Right renal pelvis (tissue), 4 donors: ENCODE measurements around the gene AP4E1. TPM values are rescaled to one million over a fixed set of nuclear protein-coding genes. Genes with fewer than 3 reads are reported as not detected.
"Not testable (repeated sequence)": the region's sequence is repeated elsewhere in the genome, so short reads cannot be mapped to it uniquely, and the experiment has no call there.

Experiments
- DNase-seq, 4 donors: peaks; one replicate each; pipeline ENCODE4 v3.0.0-alpha.2; 2013; ENCODE audit warnings: low read depth in 4 of 4, low spot score in 3 of 4, missing footprints in 1 of 4
- polyA plus RNA-seq, 4 donors: library from polyadenylated mRNA; unstranded; fragments of 120-200 nt; gene quantifications; one replicate each; pipeline ENCODE4 v1.2.1, GENCODE V29; 2013; ENCODE audit not compliant: insufficient read length in 4 of 4

Gene AP4E1
- polyA plus RNA-seq, 4 donors, result 8.0 to 10.8 (median 9.6) TPM

DNA sequence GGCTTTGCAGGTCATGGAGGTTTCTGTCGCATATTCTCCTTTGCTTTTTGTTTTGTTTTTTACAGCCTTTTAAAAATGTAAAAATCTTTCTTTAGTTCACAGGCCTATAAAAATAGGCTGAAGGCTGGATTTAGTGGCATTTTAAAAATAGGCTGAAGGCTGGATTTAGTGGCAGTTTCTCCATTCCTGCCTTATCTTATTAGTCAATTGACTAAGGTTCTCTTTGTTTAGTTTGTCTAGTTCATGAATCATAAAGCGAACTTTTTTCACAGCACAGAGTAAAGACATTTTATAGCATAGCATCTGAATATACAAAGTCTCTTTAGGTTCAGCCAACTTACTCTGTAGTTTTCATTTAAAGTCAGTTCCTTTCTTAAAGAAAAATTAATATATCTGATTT lies 31.4 kb downstream of the AP4E1 start:
- DNase-seq, result no peak

DNA sequence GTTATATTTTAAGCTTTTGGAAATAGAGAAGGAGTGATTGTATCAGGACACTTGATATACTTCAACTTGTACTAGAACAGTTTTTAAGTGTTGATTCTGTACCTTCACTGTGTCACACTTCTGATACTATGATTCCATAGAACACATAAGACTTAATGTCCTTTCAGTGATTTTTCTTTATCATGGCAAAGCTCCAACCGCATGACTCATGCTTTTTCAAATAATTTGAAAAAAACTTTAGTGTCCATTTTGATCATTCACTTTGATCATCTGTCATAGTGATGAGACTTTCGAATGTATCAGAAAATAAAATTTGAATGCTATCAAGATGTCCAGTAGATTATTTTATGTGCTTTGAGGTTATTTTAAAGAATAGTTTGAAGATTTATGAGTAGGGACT lies 32.0 kb downstream of the AP4E1 start:
- no peak for DNase-seq

DNA sequence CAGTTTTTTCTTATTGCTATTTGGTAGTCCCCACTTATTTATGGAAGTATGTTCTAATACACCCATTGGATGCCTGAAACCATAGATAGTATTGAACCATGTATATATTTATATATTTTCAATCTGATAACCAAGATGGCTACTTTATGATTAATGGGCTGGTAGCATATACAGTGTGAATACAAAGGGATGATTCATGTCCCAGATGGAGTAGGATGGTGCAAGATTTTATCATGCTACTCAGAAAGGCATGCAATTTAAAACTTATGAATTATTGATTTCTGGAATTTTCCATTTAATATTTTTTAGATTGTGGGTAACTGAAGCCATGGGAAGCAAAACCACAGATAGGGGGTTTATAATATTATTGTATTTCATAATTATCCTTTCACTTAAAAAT lies 35.2 kb downstream of the AP4E1 start:
- DNase-seq, result no peak

DNA sequence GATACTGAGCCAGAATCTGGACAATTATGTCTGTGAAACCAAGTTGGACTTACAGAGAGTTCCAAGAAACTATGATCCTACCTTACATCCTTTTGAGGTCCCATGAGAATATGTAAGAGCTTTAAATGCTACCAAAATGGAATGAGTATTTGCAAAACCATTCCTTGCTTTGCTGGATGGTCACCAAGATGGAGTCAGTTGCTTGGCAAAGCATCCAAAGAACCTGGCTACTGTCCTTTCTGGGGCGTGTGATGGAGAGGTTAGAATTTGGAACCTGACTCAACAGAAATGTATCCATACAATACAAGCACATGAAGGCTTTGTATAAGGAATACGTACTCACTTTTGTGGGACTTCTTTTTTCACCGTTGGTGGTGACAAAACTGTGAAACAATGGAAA lies 36.2 kb downstream of the AP4E1 start:
- no peak for DNase-seq

DNA sequence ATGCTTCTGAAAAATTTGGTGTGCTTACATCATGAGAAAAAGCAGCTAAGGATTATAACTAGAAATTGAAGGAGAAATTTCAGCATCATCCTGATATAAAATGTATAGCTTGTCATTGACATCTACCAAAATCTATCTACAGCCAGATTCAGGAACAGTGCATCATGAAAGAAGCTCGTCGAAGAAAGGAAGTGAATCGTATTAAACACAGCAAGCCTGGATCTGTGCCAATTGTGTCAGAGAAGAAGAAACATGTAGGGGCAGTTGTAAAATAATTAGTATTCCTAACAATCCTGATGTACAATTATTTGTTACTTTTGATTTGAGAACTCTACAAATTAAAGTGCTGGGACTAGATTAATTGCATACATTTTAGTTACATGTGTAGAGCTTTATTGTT lies 37.2 kb downstream of the AP4E1 start:
- no peak for DNase-seq

DNA sequence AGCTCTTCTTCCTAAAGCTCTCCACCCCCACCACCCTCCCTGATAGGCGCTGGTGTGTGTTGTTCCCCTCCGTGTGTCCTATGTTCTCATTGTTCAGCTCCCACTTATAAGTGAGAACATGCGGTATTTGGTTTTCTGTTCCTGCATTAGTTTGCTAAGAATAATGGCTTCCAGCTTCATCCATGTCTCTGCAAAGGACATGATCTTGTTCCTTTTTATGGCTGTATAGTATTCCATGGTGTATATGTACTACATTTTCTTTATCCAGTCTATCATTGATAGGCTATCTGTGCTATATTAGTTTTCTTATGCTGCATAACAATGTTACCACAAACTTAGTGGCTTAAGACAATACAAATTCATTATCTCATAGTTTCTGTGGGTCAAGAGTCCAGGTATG lies 42.3 kb downstream of the AP4E1 start:
- not testable (repeated sequence) for DNase-seq

DNA sequence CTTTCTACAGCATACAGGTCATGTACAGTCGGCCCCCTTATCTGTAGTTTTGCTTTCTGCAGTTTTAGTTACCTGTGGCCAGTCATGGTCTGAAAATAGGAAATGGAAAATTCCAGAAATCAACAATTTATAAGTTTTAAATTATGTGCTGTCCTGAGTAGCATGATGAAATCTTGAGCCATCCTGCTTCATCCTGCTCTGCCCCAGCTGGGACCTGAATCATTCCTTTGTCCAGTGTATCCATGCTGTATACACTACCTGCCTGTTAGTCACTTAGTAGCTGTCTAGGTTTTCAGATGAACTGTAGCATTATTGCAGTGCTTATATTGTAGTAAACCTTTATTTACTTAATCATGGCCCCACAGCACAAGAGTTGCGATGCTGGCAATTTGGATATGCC lies 44.8 kb downstream of the AP4E1 start:
- no peak for DNase-seq

DNA sequence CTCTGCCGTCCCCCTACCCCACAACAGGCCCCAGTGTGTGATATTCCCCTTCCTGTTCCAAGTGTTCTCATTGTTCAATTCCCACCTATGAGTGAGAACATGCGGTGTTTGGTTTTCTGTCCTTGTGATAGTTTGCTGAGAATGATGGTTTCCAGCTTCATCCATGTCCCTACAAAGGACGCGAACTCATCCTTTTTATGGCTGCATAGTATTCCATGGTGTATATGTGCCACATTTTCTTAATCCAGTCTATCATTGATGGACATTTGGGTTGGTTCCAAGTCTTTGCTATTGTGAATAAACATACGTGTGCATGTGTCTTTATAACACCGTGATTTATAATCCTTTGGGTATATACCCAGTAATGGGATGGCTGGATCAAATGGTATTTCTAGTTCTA lies 46.4 kb downstream of the AP4E1 start:
- not testable (repeated sequence) for DNase-seq

DNA sequence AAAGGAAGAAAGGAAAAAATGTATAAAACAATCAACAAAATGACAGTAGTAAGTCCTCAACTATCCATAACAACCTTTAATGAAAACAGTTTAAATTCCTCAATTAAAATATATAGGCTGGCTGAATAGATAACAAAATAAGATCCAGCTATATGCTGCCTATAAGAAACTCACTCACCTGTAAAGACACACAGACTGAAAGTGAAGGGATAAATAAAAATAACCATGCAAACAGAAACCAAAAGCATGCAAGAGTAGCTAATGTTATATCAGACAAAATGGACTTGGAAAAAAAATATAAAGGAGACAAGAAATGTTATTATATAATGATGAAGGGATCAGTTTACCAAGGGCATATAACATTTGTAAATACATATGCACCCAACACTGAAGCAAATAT lies 51.2 kb downstream of the AP4E1 start:
- DNase-seq, result no peak

DNA sequence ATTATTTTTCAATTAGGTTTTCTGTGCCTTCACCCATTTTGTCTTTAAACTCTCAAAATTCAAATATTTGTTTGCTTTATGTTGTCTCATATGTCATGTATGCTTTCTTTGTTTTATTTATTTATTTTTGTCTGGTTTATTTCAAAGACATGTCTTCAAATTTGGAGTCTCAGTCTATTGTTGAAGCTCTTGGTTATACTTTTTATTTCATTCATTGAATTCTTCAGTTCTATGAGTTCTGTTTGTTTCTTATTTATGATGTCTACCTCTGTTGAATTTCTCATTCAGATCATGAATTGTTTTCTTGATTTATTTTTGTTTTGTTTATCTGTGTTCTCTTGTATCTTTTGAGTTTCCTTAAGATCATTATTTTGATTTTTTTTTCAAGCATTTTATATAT lies 55.6 kb downstream of the AP4E1 start:
- no peak for DNase-seq

DNA sequence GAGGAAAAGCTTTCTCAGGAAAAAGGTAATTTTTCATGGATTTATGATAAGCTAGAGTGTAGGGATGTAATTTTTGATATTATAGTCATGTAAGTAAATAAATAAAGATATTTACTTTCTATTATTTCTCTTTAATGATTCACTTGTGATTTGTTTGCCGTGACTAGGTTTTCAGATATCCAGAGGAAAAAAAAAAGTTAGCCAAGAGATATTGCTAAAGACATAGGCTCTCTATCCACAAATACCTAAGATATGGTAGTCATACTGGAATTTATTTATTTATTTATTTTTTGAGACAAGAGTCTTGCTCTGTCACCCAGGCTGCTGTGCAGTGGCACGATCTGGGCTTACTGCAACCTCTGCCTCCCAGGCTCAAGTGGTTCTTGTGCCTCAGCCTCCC lies 59.9 kb downstream of the AP4E1 start:
- DNase-seq, result no peak

DNA sequence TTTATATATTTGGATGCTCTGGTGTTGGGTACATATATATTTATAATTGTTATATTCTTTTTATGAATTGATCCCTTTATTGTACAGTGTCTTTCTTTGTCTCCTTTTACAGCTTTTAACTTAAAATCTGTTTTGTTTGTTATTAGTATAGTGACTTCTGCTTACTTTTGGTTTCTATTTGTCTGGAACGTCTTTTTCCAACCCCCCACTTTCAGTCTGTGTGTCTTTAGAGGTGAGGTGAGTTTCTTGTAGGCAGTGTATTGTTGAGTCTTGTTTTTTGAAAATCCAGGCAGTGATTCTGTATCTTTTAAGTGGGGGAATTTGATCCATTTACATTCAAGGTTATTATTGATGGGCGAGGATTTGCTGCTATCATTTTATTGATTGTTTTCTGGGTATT lies 62.0 kb downstream of the AP4E1 start:
- no peak for DNase-seq

DNA sequence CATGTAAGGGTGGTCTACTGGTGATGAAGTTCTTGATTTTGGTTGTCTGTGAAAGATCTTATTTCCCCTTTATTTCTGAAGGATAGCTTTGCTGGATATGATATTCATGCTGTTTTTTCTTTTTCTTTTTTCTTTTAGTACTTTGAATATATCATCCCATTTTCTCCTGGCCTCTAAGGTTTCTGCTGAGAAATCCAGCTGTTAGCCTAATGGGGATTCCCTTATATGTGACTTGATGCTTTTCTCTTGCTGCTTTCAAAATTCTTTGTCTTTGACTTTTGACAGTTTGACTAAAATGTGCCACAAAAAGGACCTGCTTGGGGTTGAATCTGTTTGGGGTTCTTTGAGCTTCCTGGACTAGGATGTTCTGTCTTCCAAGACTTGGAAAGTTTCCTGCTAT lies 62.6 kb downstream of the AP4E1 start:
- DNase-seq, result no peak

DNA sequence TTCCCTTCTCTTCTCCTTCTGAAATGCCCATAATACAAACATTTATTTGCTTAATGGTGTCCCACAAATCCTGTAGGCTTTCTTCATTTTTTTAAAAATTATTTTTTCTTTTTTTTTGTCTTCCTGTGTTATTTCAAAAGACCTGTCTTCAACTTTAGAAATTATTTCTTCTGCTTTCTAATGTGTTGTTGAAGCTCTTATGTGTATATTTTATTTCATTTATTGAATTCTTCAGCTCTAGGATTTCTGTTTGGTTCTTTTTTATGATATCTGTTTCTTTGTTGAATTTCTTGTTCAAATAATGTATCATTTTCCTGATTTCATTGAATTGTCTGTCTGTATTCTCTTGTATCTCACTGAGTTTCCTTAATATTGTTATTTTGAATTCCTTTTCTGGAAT lies 63.1 kb downstream of the AP4E1 start:
- DNase-seq, result no peak

DNA sequence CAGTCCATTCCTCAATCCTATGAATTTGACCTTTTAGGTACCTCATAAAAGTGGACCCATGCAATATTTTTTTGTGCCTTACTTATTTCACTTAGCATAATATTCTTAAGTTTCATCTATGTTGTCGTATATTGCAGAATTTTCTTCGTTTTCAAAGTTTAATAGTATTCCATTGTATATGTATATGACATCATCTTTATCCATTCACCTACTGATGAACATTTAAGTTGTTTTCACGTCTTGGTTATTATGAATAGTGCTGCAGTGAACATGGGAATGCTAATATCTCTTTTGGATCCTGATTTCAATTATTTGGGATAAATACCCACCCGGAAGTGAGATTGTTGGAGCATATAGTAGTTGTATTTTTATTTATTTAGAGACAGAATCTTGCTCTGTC lies 65.1 kb downstream of the AP4E1 start:
- DNase-seq, result no peak

DNA sequence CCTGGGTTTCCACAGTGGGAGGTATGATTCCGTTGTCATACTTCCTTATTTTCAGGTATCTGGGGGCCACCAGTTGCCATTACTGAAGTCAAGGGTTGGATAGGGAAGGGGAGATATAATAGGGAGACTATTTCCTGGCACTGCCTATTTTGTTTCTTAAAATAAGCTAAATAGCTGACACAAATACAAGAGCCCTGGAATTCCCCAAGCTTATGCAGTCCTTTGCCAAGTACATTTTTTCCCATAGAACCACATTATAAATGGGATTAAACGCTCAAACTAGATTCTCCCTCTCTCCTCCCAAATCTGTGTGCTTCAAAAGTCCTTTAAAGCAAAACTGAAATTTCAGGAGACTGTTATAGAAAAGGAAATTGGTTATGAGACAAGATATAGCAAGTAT lies 68.7 kb downstream of the AP4E1 start:
- no peak for DNase-seq

DNA sequence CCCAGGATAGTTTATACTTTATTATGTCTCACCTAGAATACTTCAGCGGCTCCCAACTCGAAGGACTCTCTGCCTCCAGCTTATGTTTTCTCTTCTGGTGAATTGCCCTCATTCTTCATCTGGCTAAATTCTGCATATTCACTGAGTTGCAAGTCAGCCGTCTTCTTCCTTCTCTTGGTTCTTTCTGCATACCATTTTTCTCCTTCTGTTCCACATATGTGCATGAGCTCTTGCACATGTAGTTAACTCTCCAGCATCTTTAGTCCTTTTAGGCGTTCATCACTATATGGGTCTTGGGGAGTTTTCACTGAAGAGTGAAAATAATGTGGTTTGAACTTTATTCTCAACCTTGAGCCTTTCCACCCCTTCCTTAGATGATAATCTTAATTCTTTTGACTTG lies 70.1 kb downstream of the AP4E1 start:
- no peak for DNase-seq

DNA sequence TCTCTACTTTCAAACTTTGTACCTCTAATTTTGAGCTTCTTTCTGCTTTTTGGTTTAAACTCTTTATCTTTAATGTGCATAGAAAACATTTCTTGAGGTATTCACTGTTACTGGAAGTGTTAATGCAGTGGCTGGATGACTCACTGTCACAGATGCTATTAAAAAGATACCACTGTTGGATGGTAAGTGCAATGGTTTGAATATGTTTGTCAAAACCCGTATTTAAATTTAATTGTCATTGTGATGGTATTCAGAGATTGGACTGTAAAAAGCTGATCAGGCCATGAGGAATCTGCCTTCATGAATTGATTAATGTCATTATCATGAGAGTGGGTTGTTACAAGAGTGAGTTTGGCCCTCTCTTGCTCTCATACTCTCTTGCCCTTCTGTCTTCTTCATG lies 70.6 kb downstream of the AP4E1 start:
- no peak for DNase-seq

DNA sequence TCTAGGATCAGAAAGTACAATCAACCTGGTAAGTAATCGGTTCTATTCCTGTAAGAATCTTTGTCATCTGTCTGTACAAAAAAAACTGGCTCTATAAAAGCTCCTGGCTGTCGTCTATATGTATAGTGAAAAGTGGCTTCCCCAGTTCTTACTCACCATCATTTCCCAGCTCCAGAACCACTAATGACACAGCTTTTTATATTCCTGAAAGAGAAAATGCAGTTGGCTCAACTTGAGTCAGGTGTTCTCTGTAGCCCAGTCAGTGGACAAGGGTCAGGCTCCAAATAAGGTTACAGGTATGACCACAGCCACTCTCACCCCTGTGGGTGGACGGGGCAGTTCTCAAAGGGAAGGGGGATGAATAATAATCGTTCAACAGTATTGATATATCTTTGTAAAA lies 85.1 kb downstream of the AP4E1 start:
- no peak for DNase-seq

DNA sequence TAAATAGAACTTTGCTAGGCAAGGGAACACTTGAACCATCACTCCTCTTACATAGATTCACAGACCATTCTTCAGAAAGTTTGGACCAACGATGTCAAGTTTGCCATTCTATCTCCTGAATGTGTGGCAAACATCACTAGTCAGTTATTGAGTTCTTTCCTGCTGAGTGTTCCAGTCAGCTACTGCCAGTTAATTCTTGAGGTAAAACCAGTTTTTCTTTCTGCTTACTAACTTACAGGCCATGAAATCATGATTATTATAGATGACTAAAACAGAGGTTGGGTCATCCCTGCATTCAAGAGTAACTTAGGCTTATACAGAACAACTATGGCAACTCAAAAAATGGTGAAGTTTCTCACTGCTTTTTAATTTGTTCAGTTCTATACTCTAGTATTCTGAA lies 88.2 kb downstream of the AP4E1 start:
- DNase-seq, result no peak

DNA sequence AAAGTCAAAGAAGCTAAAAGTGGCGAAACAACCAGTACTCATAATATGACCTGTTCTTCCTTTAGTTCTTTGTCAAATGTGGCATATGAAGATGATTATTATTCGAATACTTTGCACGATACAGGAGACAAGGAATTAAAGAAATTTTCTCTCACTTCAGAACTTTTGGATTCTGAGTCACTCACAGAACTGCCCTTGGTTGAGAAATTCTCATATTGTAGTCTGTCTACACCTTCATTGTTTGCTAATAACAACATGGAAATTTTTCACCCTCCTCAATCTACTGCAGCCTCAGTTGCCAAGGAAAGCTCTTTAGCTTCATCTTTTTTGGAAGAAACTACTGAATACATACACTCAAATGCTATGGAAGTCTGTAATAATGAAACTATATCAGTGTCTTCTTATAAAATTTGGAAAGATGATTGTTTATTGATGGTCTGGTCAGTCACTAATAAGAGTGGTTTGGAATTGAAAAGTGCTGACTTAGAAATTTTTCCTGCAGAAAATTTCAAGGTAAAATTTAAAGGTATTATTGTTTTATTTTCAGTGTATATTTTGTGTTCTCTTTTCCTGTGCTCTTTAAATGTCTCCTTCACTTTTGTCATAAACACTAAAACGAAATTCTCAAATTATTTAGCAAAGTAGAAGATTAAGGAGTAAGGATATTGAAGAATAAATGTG lies 89.0 kb downstream of the AP4E1 start:
- no peak for DNase-seq

DNA sequence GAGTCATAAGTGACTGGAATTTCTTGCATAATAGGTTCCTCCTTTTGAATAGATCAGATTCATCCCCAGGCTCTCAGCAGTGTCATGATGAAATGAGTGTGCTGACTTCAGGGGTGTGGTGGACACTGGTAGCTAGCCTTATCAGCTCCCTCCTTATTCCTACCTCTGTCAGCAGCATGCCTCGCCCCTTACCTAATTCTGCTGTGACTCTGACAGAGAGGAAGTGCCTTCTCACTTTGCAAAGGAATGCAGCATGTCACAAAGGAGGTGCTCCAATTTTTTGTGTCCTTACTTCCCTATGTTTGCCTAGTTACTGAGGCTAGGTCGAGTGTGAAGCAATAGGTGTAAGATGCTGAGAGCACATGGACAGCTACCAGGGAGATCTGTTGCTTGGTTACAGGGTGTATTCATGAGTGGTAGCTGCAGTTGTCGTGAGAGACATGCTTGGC lies 95.6 kb downstream of the AP4E1 start:
- no peak for DNase-seq

DNA sequence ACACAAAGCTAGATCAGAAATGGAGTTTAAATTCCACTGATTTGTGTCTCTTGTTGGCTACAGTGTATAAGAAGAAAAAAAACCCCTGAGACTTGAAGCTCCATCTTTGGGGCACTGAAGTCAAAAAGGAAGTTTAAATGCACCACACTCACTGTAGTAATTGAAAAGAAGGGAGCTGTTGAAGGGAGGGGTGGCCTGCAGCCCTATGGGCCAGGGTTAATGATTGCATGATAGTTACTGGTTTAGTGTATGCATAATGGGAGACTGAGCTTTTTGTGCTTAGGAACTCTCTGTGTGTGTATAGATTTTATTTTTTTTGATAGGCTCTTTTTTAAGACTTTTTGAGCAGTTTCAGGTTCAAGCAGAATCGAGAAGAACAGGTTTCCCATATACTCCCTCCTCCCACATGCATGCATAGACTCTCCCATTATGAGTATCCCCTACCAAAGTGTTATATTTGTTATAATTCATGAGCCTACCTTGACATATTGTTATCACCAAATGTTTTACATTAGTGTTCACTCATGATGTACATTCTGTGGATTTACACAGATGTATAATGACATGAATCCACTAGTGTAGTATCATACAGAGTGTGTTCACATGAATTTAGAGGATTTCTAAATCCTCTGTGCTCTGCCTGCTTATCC lies 98.0 kb downstream of the AP4E1 start:
- DNase-seq, result no peak
